GM19438 (cell line): ENCODE results near the gene MCM6.

Experiments
- ATAC-seq: cut with Tn5 transposase; IDR thresholded peaks from one replicate; pipeline ENCODE4 v1.9.1; 2021; ENCODE audit warnings: low read depth; ENCODE audit not compliant: unreplicated experiment

MCM6 gene

DNA sequence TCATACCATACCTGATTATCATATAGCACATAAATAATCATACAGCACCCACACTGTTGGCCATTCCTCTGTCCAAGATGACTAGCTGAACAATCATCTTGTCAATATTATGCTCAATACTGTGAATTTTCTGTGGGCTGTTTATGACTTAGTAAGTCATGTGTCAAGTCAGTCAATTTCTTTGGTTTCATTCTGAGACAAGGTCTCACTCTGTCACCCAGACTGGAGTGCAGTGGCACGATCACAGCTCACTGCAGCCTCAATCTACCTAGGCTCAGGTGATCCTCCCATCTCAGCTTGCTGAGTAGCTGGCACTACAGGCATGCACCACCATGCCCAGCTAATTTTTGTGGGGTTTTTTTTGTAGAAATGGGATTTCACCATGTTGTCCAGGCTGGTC, 5.7 kb downstream of the MCM6 start:
- no peak for ATAC-seq

DNA sequence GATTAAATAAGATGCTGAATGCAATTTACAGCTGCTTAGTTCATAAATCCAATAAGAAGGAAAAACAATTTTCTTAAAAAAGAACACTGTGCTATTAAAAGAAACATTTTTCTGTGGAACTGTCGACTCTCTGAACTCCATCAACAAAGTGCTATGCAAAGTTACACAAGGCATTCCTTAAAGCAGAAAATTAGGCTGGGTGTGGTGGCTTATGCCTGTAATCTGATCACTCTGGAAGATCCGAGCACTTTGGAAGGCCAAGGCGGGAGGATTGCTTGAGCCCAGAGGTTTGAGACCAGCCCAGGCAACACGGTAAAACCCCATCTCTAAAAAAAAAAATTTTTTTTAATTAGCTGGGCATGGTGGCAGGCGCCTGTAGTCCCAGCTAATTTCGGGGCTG, 13.0 kb downstream of the MCM6 start:
- ATAC-seq: no peak

- ATAC-seq: no peak
Observed at GRCh38 chr2:135862718-135863117, 13.5 kb downstream of the MCM6 start.

DNA sequence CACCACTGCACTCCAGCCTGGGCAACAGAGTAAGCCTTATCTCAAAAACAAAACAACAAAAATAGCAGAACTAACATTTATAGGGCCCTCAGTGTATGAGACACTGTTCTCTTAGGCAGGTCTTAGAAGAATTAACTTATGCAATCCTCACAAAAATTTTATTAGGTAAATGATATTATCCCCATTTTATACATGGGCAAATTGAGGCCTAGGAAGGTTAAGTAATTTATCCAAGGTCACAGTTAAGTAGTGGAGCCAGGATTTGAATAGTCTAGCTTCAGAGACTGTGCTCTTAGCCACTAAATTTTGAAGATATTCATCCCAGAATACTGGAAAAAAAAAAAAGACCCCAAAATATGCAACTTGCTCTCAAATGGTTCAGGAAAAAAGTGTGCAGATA, 22.8 kb downstream of the MCM6 start:
- no peak for ATAC-seq

- ATAC-seq: no peak
Observed at GRCh38 chr2:135851858-135852257, 24.4 kb downstream of the MCM6 start.

- ATAC-seq: no peak
Observed at GRCh38 chr2:135850892-135851668, 25.2 kb downstream of the MCM6 start.

- ATAC-seq: no peak
Observed at GRCh38 chr2:135849087-135849486, 27.2 kb downstream of the MCM6 start.

DNA sequence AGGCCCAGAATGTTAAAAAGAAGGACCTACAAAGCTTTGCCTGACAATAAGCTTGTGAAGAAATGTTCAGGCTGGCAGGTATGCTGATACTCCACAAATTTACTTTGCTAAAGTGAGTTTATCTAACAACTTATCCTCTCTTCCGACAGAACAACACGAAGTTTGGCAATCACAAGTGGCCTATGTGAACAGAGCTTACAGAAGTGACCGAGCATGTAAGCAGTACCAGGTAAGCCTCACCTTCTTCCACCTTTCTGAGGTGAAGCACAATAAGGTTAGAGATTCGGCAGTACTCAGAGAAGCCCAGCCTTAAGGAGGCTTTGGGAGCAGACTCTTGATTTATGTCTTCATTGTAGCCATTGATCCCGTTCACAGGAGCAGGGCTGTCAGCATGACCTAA, 30.2 kb downstream of the MCM6 start:
- ATAC-seq: no peak

- no peak for ATAC-seq
Observed at GRCh38 chr2:135845257-135845656, 31.0 kb downstream of the MCM6 start.

DNA sequence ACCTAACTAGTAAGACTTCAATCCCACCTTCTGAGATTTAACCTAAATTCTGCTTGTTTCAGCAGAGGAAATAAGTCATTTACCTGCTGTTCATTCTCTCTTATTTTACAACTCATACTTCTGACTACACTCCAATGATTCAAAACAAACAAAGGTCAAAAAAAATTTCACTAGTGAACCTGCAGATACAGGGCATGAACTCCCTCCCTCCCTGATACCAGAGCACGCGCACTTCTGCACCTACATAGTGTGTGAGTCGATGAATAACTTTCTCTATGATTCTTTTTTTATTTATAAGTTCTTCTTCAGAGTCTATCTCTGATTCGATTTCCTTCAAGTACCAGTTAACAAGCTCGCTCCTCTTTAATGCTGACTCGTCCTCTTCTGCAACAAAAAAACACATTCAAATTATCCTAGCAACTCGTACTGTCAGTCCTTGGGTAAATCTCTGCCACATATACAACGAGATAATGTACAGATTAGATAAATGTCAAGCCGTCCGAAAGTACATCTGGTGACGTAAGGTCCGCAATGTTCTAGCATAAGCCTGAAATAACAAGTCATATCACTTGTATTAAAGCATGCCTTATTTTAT, 31.8 kb downstream of the MCM6 start:
- no peak for ATAC-seq

DNA sequence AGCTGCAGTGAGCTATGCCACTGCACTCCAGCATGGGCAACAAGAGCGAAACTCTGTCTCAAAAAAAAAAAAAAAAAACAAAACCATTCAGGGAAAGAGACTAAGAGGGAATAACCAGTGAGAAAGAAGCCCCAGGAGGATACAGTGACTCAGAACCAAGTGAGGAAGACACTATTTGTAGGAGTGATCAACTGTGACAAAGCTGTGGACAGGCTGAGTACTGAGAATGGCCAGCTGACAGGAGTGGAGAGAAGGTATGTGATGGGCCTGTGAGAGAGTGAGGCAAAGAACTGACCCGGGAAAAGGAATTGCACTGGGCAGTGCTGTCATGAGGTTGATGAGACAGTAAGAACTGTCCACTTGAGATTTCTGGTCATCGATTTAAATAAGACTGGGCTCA, 32.6 kb downstream of the MCM6 start:
- no peak for ATAC-seq

- ATAC-seq: no peak
Observed at GRCh38 chr2:135840601-135841000, 35.6 kb downstream of the MCM6 start.

DNA sequence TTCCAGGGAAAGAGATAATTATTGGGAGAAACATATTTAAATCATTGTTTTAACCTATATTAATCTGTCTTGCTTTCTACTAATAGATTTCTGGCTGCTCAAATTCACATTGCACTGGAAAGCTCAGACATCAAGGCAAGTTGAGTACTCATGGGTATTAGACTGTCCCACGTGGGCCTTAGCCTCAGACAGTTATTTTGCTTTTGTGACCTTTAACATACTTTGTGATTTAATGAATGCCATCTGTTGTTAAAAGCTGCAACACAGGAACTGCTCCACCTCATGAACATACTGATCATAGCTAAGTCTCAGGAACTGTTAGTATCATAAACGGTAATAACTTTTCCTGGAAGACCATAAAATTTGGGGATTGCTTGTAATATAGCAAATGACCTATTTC, 36.5 kb downstream of the MCM6 start:
- ATAC-seq: no peak

GRCh38 chr2:135838502-135838901, 37.7 kb downstream of the MCM6 start:
- ATAC-seq: no peak

GRCh38 chr2:135836596-135837270, 39.5 kb downstream of the MCM6 start, which contains the start of gene LCT:
Gene LCT, minus strand, starts transcription at chr2:135837184. Its CDS starts 15 bp downstream, at chr2:135837169.
- ATAC-seq: no peak

GRCh38 chr2:135832891-135833290, 43.4 kb downstream of the MCM6 start:
- no peak for ATAC-seq

GRCh38 chr2:135831180-135831812, 44.9 kb downstream of the MCM6 start:
- ATAC-seq: no peak

GRCh38 chr2:135829378-135830135, 46.7 kb downstream of the MCM6 start:
- no peak for ATAC-seq

DNA sequence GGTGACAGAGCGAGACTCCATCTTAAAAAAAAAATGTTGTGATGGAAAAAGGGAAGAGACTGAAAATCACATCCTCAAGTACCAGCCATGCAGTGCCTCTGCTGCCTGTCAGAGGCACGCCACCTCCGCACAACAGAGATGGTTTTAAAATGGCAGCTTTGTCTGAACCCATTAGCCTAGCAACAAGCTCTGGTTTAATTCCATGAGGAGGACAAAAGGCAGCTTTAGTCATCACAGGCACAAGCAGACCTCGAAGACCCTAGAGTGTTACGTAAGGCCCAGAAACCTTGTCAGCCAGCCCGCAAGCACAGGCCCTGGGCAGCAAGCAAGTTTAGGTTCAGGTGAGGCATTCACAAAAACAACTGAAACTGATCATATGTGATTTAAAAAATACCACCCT, 49.7 kb downstream of the MCM6 start:
- ATAC-seq: no peak

DNA sequence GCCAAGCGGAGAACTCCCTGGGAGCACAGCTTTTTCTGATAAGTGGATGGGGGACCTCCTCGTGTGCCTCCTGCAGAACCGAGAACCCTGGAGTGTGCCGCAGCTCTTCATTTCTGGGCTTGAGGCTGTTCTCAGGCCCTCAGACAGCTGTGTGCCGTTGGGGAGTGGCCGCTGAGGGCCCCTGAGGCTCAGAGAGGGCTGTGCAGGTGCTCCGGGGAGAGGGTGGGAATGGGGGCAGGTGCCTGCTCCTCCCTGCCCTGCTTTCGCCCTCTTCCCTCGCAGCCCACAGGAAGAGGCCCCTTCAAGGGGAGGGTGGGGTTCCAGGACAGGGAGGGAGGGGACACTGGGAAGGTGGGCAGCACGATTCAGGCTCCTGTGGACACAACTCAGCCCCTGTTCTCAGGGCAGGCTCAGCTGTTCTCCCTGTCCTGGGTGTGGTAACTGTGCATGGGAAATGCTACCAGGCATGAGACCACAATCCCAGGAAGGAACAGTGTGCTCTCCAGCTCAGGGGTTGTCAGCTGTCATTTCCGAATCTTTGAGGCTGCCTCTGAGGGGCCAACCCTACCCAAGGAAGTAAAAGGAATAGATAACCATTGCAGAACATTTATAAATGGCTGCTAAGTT, 50.6 kb downstream of the MCM6 start:
- ATAC-seq: no peak
